HG03159 (cell line): ENCODE data around the gene WWTR1.
A peak's percentile ranks its signal among the peaks of the same experiment; 100 is the strongest.

Experiments used
- ATAC-seq: cut with Tn5 transposase; IDR thresholded peaks from one replicate; pipeline ENCODE4 v1.9.1; 2021; ENCODE audit warnings: mild to moderate bottlenecking, moderate library complexity; ENCODE audit not compliant: unreplicated experiment

Gene WWTR1

DNA sequence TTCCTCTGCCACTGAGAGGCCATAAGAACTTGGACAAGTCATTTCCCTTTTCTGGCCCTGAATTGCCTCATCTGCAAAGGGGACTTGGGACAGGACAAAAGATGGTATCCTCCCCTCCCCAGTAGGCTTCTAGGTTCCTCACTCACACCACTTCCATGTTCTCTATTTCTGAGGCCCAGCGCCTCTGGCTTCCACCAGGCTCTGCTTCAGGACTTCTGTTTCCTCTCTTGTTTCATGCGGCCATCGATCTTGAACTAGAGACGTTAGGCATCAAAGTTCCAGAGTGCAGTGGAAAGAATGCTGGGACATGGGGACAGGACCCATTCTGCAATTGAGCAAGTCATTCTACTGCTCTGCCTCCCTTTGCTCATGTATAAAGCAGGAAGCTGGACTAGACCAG lies 181.6 kb downstream of the WWTR1 start:
- ATAC-seq, result no peak

- no peak for ATAC-seq
These were observed 182.3 kb downstream of the WWTR1 start for GRCh38 chr3:149475451-149476060.

DNA sequence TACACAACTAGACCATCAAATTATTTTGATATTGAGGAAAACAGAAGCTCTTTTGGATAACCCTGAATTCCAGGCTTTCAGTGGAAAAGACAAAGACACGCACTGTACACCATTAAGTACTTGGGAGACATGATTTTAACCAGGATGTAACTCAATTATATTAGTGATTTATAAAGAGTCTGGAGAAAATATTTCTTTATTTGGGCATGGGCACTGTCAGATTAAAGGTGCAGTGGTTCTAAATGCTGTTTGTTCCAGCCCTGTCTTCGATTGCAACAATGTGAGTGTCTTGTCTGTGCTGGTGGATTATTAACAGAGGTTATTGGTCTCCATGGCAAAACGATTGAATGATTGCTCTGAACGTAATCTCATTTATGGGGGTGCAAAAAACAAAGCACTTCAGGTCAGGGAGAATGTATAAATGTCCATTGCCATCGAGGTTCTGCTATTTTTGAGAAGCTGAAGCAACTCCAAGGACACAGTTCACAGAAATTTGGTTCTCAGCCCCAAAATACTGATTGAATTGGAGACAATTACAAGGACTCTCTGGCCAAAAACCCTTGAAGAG lies 183.5 kb downstream of the WWTR1 start, which contains the start of gene TM4SF4:
TM4SF4 (plus strand) TSS at position 448 of the 568 bp plus-strand sequence. CDS start 181 bp downstream, outside the sequence.
- ATAC-seq, result no peak

DNA sequence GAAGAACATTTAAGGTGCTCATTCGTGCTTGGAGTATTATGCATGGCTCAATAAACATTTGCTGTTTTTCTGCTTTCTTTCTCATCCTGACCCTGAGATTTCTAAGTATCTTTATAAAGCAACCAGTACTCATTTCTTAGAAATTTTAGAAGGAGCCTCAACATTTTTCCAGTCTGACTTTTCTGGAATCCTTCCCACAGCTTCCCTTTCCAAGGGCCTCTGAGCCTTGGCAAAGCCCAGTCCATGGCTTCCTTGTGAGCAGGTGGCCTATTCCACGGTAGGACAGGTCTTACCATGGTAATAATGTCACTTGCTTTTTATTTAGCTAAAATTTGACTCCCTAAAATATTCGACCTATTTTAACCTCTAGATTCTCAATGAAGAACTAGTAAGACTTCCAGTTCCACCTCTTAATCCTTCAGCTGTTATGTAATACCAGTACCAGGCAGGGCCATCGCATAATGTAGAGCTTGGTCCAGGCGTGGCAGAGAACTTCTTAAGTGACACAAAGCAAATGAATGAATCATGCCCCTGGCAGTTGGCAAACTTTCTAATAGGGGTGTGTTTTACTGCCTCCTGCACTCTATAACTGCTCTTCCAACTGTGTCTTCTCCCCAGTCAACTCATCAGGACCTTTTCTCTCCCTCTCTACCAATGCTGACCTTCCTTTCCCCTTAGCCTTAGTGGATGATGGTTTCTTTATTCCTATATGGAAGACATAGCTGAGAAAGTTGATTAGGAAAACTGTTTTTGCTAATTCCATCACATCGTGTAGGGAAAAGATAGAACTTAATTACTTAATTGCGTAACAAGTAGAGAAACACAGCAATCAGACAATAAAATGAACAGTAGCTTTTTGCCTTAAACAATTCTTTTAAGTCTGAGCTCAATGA lies 184.2 kb downstream of the WWTR1 start:
- no peak for ATAC-seq

DNA sequence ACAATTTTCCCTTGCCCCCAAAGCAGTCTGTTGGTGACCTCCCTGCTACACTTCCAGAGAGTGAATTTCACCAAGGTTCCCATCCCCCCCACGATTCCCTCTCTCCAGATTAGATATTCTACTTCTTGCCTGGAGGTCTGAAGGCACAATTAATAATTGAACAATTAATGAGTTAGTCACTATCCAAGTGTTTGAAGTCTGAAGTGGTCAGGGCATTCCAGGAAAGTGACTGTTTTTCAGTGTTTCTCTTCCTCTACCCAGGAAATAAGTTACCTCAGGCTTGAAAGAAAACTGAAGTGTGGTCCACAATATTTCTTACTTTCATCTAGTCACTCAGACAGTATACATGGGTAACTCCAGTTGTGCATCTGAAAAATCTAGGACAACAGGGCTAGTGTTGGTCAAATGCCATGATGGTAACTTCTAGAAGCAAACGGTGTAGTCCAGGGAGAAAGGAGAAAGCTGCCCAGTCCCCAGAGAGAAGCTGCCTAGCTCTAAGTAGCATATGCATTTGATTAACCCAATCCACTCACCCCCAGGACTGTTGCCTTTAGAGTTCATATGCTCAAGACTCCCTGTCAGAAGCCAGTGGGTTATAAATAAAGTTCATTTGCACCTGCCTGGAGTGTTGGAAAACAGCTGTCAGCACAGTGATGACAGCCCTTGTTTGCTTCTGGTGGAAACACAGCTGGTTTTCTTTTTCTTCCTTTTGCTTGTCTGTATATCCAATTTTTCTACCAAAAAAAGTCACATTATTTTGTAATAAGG lies 185.6 kb downstream of the WWTR1 start:
- ATAC-seq, result no peak

GRCh38 chr3:149470381-149470780 lies 187.4 kb downstream of the WWTR1 start:
- no peak for ATAC-seq

DNA sequence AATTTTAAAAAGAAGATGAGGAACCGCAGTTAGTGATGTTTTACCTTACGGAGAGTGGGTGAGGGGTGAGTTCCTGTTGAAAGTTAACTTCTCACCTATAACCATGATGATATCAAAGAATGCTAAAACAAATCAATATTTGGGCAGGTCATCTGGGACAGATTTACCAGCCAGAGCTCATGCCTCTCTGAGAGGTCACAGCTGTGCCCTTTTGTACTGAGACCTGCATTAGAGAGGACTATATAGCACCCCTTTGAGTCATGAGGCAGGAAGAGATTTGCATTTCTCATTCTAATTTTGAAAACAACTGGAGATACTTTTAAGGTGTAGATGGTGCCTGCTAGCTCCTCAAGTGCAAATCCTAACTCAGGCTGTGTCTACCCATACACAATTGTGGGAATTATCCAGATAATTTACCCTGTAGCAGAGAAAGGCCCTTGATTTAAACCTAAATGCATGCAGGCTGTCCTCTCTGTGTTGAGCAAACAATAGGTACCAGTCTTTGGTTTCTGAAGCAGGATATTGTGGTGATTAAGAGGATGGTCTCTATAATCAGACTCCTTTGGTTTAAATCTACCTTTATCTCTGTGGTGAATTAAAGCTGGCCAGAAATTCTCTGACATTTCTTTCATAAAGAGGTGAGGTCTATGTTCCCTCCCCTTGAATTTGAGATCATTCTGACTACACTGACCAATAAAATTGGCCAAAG lies 189.2 kb downstream of the WWTR1 start:
- peak; percentile 82 for ATAC-seq
